DOHH2 (cell line): ENCODE results near the gene ELOA.

Source experiments
- H3F3A ChIP-seq: fragments of 200-600 bp; sonication (generic), shearing (Covaris generic); 2 replicates; pipeline ENCODE4 v1.6.0; 2016; ENCODE audit warnings: antibody characterized with exemption, mild to moderate bottlenecking; ENCODE audit not compliant: control insufficient read depth, insufficient read depth
- H3K27ac ChIP-seq: fragments of 200-600 bp; sonication (generic); 2 replicates; pipeline ENCODE4 v1.5.1; 2014; ENCODE audit warnings: low read depth, mild to moderate bottlenecking, low read length, moderate library complexity
- H3K27me3 ChIP-seq: fragments of 200-600 bp; sonication (generic); 2 replicates; pipeline ENCODE4 v1.6.1; 2014; ENCODE audit warnings: mild to moderate bottlenecking, low read length, mixed read lengths; ENCODE audit not compliant: control insufficient read depth
- H3K36me3 ChIP-seq: fragments of 200-600 bp; sonication (generic); 2 replicates; pipeline ENCODE4 v1.6.1; 2014; ENCODE audit warnings: mild to moderate bottlenecking, low read length, moderate library complexity, mixed read lengths; ENCODE audit not compliant: control insufficient read depth
- H3K4me1 ChIP-seq: fragments of 200-600 bp; sonication (generic); 2 replicates; pipeline ENCODE4 v1.6.1; 2014; ENCODE audit warnings: mild to moderate bottlenecking, low read length, mixed read lengths; ENCODE audit not compliant: control insufficient read depth
- H3K4me2 ChIP-seq: fragments of 200-600 bp; sonication (generic); 2 replicates; pipeline ENCODE4 v1.6.0; 2014; ENCODE audit warnings: mild to moderate bottlenecking, low read length, moderate library complexity
- H3K4me3 ChIP-seq: fragments of 200-600 bp; sonication (generic); 2 replicates; pipeline ENCODE4 v1.5.1; 2014; ENCODE audit warnings: mild to moderate bottlenecking, low read length, mixed read lengths
- H3K79me2 ChIP-seq: fragments of 200-600 bp; sonication (generic); 2 replicates; pipeline ENCODE4 v1.6.1; 2014; ENCODE audit warnings: mild to moderate bottlenecking, low read length, mixed read lengths; ENCODE audit not compliant: control insufficient read depth
- H3K9me2 ChIP-seq: fragments of 200-600 bp; sonication (generic); replicated peaks from 2 replicates; pipeline ENCODE4 v1.6.1; 2014; ENCODE audit warnings: mild to moderate bottlenecking, low read length, mixed read lengths; ENCODE audit not compliant: control insufficient read depth
- H3K9me3 ChIP-seq: fragments of 200-600 bp; sonication (generic); 2 replicates; pipeline ENCODE4 v1.6.1; 2014; ENCODE audit warnings: antibody characterized with exemption, low read length, mixed read lengths; ENCODE audit not compliant: control insufficient read depth, insufficient read depth
- H4K20me1 ChIP-seq: fragments of 200-600 bp; sonication (generic); 2 replicates; pipeline ENCODE4 v1.6.0; 2014; ENCODE audit warnings: low read depth, mild to moderate bottlenecking, antibody characterized with exemption, low read length, moderate library complexity; ENCODE audit not compliant: control insufficient read depth, insufficient read depth
- EZH2phosphoT487 ChIP-seq: fragments of 200-600 bp; sonication (generic); IDR thresholded peaks from 2 replicates; pipeline ENCODE4 v1.6.1; 2017; ENCODE audit warnings: borderline replicate concordance, mild to moderate bottlenecking, antibody characterized with exemption, low read length, moderate library complexity, mixed read lengths
- TF ChIP-seq, protein P1 (sequence below): fragments of 200-600 bp; sonication (generic); IDR thresholded peaks from one replicate; pipeline ENCODE4 v1.5.1; 2014; ENCODE audit warnings: antibody characterized with exemption, mild to moderate bottlenecking, low read depth, low read length; ENCODE audit not compliant: poor library complexity, severe bottlenecking

ELOA gene

DNA sequence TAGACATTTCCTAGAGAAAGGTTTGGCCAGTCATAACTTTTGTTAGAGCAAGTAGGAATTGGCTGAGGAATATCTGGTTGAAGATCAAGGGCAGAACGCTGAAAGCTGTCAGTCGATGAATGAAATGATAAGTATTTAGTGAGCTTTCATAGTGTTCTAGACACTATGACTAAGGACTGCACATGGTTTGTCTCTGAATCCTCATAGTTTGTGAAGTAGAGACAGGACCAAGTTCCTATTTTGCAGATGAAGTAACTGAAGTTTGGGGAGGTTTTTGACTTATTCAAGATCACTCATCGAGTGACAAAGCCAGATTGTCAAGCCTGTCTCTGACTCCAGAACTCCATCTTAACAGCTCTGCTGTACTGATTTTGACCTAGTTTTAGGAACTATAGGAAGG, 4.7 kb downstream of the ELOA start:
- H4K20me1 ChIP-seq: peaks cover 13% of the 10 kb centered on the region; the same call in 1 of the 2 replicates
- H3K4me2 ChIP-seq: no peak overlapping the region
- no peak overlapping the region for H3K27ac ChIP-seq
- peaks cover 77% of the 10 kb centered on the region for H3K79me2 ChIP-seq
- H3K36me3 ChIP-seq: peaks cover 76% of the 10 kb centered on the region
- no peak overlapping the region for H3K4me3 ChIP-seq
- H3K9me2 ChIP-seq: no peaks in the 10 kb centered on the region
- H3K4me1 ChIP-seq: peaks cover 21% of the 10 kb centered on the region
- TF ChIP-seq EZH2phosphoT487: no peak
- TF ChIP-seq, protein P1, sequence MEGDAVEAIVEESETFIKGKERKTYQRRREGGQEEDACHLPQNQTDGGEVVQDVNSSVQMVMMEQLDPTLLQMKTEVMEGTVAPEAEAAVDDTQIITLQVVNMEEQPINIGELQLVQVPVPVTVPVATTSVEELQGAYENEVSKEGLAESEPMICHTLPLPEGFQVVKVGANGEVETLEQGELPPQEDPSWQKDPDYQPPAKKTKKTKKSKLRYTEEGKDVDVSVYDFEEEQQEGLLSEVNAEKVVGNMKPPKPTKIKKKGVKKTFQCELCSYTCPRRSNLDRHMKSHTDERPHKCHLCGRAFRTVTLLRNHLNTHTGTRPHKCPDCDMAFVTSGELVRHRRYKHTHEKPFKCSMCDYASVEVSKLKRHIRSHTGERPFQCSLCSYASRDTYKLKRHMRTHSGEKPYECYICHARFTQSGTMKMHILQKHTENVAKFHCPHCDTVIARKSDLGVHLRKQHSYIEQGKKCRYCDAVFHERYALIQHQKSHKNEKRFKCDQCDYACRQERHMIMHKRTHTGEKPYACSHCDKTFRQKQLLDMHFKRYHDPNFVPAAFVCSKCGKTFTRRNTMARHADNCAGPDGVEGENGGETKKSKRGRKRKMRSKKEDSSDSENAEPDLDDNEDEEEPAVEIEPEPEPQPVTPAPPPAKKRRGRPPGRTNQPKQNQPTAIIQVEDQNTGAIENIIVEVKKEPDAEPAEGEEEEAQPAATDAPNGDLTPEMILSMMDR: no peak
- H3K9me3 ChIP-seq: no peaks in the 10 kb centered on the region
- H3F3A ChIP-seq: peaks cover 15% of the 10 kb centered on the region
- H3K27me3 ChIP-seq: no peaks in the 10 kb centered on the region

DNA sequence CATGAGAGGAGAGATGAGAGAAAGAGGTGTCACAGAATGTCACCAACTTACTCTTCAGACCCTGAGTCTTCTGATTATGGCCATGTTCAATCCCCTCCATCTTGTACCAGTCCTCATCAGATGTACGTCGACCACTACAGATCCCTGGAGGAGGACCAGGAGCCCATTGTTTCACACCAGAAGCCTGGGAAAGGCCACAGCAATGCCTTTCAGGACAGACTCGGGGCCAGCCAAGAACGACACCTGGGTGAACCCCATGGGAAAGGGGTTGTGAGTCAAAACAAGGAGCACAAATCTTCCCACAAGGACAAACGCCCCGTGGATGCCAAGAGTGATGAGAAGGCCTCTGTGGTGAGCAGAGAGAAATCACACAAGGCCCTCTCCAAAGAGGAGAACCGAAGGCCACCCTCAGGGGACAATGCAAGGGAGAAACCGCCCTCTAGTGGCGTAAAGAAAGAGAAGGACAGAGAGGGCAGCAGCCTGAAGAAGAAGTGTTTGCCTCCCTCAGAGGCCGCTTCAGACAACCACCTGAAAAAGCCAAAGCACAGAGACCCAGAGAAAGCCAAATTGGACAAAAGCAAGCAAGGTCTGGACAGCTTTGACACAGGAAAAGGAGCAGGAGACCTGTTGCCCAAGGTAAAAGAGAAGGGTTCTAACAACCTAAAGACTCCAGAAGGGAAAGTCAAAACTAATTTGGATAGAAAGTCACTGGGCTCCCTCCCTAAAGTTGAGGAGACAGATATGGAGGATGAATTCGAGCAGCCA, 8.0 kb downstream of the ELOA start:
- no peak overlapping the region for H3K4me3 ChIP-seq
- no peak overlapping the region for H3K27ac ChIP-seq
- no peaks in the 10 kb centered on the region for H3K9me3 ChIP-seq
- no peak for TF ChIP-seq EZH2phosphoT487
- TF ChIP-seq, protein P1: peak; percentile 96
- no peaks in the 10 kb centered on the region for H3K27me3 ChIP-seq
- H3K9me2 ChIP-seq: no peaks in the 10 kb centered on the region
- peaks cover 94% of the 10 kb centered on the region for H3K36me3 ChIP-seq
- no peak overlapping the region for H3K4me2 ChIP-seq
- peaks cover 7% of the 10 kb centered on the region; the same call in 1 of the 2 replicates for H3K4me1 ChIP-seq
- H4K20me1 ChIP-seq: peaks cover 4% of the 10 kb centered on the region; the same call in 1 of the 2 replicates
- H3F3A ChIP-seq: peaks cover 9% of the 10 kb centered on the region; the same call in 1 of the 2 replicates
- peaks cover 48% of the 10 kb centered on the region for H3K79me2 ChIP-seq

DNA sequence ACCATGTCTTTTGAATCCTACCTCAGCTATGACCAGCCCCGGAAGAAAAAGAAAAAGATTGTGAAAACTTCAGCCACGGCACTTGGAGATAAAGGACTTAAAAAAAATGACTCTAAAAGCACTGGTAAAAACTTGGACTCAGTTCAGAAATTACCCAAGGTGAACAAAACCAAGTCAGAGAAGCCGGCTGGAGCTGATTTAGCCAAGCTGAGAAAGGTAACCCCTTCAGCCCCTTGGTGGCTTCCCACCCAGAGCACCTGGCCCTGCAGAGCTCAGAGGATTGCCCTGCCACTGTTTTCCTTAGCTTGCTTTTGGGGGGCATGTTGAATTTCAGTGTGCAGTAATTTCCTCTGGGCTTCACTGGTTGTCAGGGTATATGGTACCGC, 8.5 kb downstream of the ELOA start:
- no peak overlapping the region for H3K4me2 ChIP-seq
- TF ChIP-seq, protein P1: no peak
- no peak for TF ChIP-seq EZH2phosphoT487
- no peak overlapping the region for H3K27ac ChIP-seq
- H3K9me2 ChIP-seq: no peaks in the 10 kb centered on the region
- H4K20me1 ChIP-seq: peaks cover 4% of the 10 kb centered on the region; the same call in 1 of the 2 replicates
- H3K4me1 ChIP-seq: peaks cover 7% of the 10 kb centered on the region; the same call in 1 of the 2 replicates
- no peaks in the 10 kb centered on the region for H3K27me3 ChIP-seq
- H3K36me3 ChIP-seq: peaks cover 95% of the 10 kb centered on the region
- H3K4me3 ChIP-seq: no peak overlapping the region
- H3K79me2 ChIP-seq: peaks cover 42% of the 10 kb centered on the region
- peaks cover 9% of the 10 kb centered on the region; the same call in 1 of the 2 replicates for H3F3A ChIP-seq
- no peaks in the 10 kb centered on the region for H3K9me3 ChIP-seq
